ENCODE data around the gene DNAAF6. TPM values are rescaled to one million over a fixed set of nuclear protein-coding genes. Genes with fewer than 3 reads are reported as not detected.
A peak's percentile ranks its signal among the peaks of the same experiment; 100 is the strongest.

Gene DNAAF6
- total RNA-seq, 1 donor from 2014 or later, result not detected

GRCh38 chrX:107227780-107228485 lies 21.5 kb downstream of the DNAAF6 start:
- no peak for TF ChIP-seq CTCF (IDR thresholded peaks at IDR 0.05; ENCODE audit: partially characterized antibody, unreplicated experiment)
- Mint-ChIP-seq H3K27me3 (ENCODE audit: unreplicated experiment) (no peaks in the 10 kb centered on the region), H3K36me3 (ENCODE audit: unreplicated experiment) (no peaks in the 10 kb centered on the region), H3K9me3 (ENCODE audit: unreplicated experiment) (no peaks in the 10 kb centered on the region), H3K27ac (ENCODE audit: unreplicated experiment) (no peak overlapping the region), H3K4me1 (ENCODE audit: low read depth, unreplicated experiment) (no peaks in the 10 kb centered on the region), H3K4me3 (ENCODE audit: unreplicated experiment) (no peak overlapping the region)
- DNase-seq, result no peak

- TF ChIP-seq CTCF (IDR thresholded peaks at IDR 0.05; ENCODE audit: partially characterized antibody, unreplicated experiment), result no peak
- no peaks in the 10 kb centered on the region for H3K4me1 Mint-ChIP-seq (ENCODE audit: low read depth, unreplicated experiment)
- H3K27ac Mint-ChIP-seq (ENCODE audit: unreplicated experiment), result no peak overlapping the region
- H3K9me3 Mint-ChIP-seq (ENCODE audit: unreplicated experiment), result no peaks in the 10 kb centered on the region
- DNase-seq, result no peak
- no peaks in the 10 kb centered on the region for H3K36me3 Mint-ChIP-seq (ENCODE audit: unreplicated experiment)
- no peaks in the 10 kb centered on the region for H3K27me3 Mint-ChIP-seq (ENCODE audit: unreplicated experiment)
- no peak overlapping the region for H3K4me3 Mint-ChIP-seq (ENCODE audit: unreplicated experiment)
Measured at GRCh38 chrX:107228486-107228819, 22.0 kb downstream of the DNAAF6 start.

- H3K4me3 Mint-ChIP-seq (ENCODE audit: unreplicated experiment), result peak overlapping the region; percentile 42
- H3K36me3 Mint-ChIP-seq (ENCODE audit: unreplicated experiment), result no peaks in the 10 kb centered on the region
- peaks cover 3% of the 10 kb centered on the region for H3K4me1 Mint-ChIP-seq (ENCODE audit: low read depth, unreplicated experiment)
- no peak for TF ChIP-seq CTCF (IDR thresholded peaks at IDR 0.05; ENCODE audit: partially characterized antibody, unreplicated experiment)
- no peak overlapping the region for H3K27ac Mint-ChIP-seq (ENCODE audit: unreplicated experiment)
- peaks cover 2% of the 10 kb centered on the region for H3K9me3 Mint-ChIP-seq (ENCODE audit: unreplicated experiment)
- peak; percentile 26 for DNase-seq
- no peaks in the 10 kb centered on the region for H3K27me3 Mint-ChIP-seq (ENCODE audit: unreplicated experiment)
Measured at GRCh38 chrX:107272431-107272921, 66.1 kb downstream of the DNAAF6 start.

- DNase-seq, result no peak
- Mint-ChIP-seq H3K4me3 (ENCODE audit: unreplicated experiment) (no peak overlapping the region), H3K36me3 (ENCODE audit: unreplicated experiment) (no peaks in the 10 kb centered on the region), H3K27me3 (ENCODE audit: unreplicated experiment) (no peaks in the 10 kb centered on the region), H3K9me3 (ENCODE audit: unreplicated experiment) (peaks cover 2% of the 10 kb centered on the region), H3K4me1 (ENCODE audit: low read depth, unreplicated experiment) (peaks cover 3% of the 10 kb centered on the region), H3K27ac (ENCODE audit: unreplicated experiment) (no peak overlapping the region)
- no peak for TF ChIP-seq CTCF (IDR thresholded peaks at IDR 0.05; ENCODE audit: partially characterized antibody, unreplicated experiment)
Measured at GRCh38 chrX:107273795-107274194, 67.4 kb downstream of the DNAAF6 start.

GRCh38 chrX:107288676-107289075 lies 82.3 kb downstream of the DNAAF6 start:
- Mint-ChIP-seq H3K27me3 (ENCODE audit: unreplicated experiment) (peaks cover 1% of the 10 kb centered on the region), H3K9me3 (ENCODE audit: unreplicated experiment) (no peaks in the 10 kb centered on the region), H3K4me1 (ENCODE audit: low read depth, unreplicated experiment) (no peaks in the 10 kb centered on the region), H3K4me3 (ENCODE audit: unreplicated experiment) (no peak overlapping the region), H3K36me3 (ENCODE audit: unreplicated experiment) (no peaks in the 10 kb centered on the region), H3K27ac (ENCODE audit: unreplicated experiment) (no peak overlapping the region)
- TF ChIP-seq CTCF (IDR thresholded peaks at IDR 0.05; ENCODE audit: partially characterized antibody, unreplicated experiment), result no peak
- DNase-seq, result no peak
